Tongue (tissue), 2 donors: Measurements from ENCODE around the gene DMD. TPM values are rescaled to one million over a fixed set of nuclear protein-coding genes. Genes with fewer than 3 reads are reported as not detected.

Source experiments
- DNase-seq: peaks from one replicate; pipeline ENCODE4 v3.0.0-alpha.2; 2015
- total RNA-seq: library from RNA; depleted of rRNA; stranded (reverse); fragments of >200 nt; gene quantifications from one replicate; pipeline ENCODE4 v1.2.3, GENCODE V29; 2014

DMD gene
- total RNA-seq, 1 donor from 2014 or later = 304 TPM

DNA sequence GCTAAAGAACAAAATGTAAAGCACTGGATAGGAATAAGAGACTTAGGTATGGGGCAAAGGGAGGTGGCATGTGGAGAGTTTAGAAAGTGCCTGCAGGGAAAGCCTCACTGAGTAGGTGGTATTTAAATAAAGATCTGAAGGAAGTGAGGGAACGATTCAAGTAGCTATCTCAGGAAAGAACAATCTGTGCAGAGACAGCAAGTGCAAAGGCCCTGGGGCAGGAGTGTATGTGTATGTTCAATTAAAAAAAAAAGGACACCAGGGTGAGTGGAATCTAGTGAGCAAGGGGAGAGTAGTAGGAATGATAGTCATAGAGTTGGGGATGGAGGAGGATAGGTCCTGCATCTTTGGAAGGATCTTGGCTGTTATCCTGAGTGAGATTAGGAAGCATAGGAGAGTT, 1359.6 kb downstream of the DMD start:
- no peak for DNase-seq

DNA sequence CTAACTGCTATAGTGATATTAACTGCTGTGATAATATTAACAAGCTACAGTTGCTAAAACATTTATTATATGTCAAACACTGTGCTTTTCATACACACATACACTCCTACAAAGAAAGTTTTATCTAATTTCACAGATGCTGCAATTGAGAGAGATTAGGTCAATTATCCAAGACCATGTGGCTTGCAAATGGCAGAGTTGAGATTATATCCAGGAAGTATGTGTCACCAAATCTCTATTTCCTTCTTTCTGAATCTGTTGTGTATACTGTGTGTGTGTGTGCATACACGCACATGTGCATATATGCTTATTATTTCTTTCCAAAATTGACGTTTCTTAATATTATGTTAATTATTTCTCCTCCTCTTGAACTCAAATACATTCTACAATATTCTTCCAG, 1363.6 kb downstream of the DMD start:
- DNase-seq = no peak

DNA sequence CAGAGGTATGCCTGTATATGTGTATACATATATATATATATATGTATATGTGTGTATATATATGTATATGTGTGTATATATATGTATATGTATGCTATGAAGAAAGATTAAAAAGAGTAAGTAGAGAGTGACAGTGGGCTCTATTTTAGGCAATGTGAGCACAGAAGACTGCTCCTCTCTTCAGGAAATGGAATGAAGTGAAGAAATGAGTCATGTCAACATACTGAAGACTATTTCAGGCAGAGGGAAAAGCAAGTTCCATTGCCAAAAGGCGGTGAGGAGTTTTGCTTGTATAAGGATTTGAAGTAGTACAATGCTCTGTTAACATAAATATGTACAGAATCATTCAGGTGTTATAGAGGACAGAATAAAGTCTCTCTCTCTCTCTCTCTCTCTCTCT, 1366.3 kb downstream of the DMD start:
- DNase-seq = no peak

DNA sequence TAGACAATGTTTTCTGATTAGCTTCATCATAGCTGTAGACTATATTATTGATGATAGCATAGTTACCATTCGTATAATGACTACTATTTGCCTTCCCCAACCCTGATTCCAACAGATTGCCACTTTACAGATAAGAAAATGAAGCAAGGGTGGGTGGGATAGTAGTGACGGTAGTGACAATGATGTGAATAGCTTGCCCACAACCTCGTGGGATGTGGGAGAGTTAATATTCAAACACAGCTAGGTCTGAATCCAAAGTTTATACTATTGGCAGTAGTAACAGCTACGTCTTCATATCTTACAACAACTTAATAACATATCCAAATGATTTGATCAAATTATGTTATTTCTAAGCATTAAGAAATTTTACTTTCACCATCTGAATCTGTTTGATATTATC, 1372.7 kb downstream of the DMD start:
- no peak for DNase-seq

DNA sequence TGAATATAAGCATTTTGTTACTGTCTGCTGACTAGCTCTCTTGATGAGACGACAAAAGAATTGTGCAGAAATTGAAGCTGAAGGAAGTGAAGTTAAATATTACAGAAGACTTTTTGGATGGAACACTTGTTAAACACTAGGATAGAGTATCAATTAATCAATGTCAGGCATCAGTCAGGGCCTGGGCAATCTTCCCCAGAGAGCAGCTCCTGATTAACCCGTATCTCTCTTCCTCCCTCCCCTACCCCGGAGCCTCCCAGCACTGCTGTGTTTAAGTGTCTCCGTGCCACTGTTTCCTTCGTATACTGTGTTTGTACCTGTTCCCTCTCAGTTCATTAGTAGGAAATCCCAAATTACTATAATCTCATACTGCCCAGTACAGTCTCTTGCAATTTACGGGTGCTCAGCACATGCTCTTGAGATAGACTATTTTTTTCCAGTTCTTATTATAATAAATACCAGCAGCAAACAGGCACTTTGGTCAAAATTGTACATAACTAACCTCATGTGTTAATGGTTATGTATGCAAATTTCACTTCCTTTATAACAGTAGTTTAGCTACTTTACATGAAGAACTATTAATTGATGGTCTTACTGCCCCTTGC, 1373.8 kb downstream of the DMD start:
- DNase-seq = no peak

DNA sequence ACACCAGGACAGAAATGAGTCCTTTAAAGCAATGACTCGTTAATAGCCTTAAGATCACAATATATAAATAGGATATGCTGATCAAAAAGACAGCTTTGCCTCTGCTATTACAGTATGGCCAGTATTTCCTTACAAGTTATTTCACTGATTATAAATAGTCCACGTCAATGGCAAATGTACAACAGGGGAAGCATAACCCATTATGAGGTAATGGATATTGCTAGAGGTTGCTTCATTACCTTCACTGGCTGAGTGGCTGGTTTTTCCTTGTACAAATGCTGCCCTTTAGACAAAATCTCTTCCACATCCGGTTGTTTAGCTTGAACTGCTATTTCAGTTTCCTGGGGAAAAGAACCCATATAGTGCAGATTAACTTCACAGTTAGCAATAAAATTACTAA, 1374.9 kb downstream of the DMD start:
- DNase-seq = no peak

- no peak for DNase-seq
Measured at GRCh38 chrX:31832263-31832662, 1379.1 kb downstream of the DMD start.

DNA sequence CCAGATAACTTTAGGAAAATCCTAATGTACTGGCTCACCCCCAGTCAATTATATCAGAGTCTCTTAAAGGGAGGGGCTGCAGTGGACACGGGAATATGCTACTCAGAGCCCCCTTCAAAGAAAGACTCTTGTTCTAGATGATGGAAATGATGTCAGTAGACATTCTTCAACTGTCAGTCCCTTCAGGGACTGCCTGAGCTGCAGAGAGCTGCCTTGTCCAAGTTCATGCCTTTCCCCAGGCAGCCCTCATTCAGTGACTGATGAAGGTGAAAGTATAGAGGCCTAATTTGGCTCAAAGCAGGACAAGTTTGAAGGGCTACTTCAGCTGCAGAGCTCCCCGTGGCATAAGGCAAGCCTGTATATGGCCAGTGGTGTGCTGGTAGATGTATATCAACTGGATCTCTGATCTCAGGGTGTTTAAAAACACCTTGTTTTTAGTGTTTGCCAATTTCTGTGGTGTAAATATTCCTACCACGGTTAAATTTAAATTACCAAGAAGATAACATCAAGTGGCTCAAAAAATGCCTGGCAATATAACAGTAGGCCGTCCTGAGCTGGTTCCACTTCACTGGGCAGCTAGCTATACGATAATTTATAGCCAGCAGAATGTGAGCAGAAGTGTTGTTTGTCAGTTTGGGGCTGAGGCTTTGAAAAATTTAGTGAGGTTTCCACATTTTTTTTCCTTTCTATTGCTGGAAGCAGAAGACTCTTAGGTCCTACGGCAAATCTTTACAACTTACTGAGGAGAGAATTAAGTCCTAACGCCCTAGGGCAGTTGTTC, 1390.7 kb downstream of the DMD start:
- DNase-seq = no peak

DNA sequence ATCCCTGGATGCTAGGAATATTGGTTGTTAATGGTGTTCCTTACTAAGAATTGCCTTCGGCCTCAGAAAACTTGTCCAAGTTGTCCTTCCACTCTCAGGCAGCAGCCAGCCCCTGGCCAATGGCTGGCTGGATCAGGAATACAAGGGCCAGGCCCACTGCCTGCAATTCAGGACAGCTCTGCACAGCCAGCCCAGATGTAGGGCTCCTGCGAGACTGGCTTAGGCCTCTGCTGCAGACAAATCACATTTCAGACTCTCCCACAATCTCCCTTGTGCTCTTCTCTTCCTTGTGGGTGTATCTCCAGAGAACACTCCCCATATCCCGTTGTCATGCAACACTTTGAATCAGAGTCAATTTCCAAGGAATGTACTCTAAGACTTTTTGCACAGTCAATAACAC, 1391.9 kb downstream of the DMD start:
- no peak for DNase-seq

DNA sequence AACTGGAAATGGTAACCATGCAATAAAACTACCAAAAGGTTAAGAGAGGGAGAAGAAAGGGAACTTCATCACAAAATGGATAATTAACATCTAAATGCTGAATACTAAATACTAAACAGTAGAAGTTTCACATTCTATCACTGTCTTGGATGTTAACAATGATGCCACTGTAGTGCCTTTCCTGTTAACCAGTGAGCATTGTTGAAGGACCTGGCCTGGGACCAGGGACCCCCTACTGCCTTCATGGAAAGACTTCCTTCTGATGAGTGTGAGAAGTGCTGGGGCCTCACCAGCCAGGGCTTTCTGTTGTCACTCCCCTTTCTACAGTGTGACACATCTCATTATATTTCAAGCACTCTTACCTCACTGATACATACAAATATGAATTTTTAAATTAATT, 1400.2 kb downstream of the DMD start:
- no peak for DNase-seq

DNA sequence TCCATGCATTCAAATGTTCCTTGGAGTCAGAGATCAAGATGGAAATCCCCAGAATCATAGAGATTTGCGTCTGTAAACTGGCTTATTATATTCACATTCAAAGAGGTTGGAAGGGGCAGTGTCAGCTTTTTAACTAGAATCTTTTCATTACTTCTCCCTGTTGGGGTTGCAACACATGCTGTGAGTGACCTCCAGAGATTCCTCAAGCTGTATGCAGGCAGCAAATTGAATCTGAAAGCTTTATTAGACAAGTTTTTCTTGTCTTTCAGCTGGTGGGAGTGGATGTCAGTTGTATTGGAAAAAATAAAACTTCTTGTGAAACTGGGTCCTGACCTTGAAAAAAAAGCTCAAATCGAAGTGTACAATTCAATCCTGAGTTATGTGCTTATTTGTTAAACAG, 1403.0 kb downstream of the DMD start:
- DNase-seq = peak; percentile 3

GRCh38 chrX:31807165-31807564, 1404.2 kb downstream of the DMD start:
- DNase-seq = no peak

DNA sequence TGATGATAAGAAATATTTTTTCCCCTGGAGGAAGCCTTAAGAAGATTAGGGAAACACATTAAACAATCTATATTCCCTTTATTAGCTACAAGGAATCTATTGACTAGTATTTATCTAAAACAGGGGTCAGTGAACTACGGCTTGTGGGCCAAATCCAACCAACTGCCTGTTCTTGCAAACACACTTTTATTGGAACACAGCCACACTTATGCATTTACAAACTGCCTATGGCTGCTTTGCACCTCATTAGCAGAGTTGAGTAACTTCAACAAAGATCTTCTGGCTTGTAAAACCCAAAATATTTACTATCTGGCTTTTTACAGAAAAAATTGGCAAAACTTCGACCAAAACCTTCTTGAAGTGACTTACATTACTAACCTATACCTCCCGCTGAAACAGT, 1405.6 kb downstream of the DMD start:
- no peak for DNase-seq

DNA sequence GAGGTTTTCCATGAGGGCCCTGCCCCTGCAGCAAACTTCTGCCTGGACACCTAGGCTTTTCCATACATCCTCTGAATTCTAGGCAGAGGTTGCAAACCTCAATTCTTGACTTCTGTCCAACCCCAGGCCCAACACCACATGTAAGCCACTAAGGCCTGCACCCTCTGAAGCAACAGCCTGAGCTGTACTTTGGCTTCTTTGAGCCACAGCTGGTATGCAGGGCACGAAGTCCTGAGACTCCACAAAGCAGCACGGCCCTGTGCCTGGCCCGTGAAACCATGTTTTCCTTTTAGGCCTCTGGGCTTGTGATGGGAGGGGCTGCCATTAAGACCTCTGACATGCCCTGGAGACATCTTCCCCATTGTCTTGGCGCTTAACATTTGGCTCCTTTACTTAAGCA, 1411.1 kb downstream of the DMD start:
- no peak for DNase-seq

DNA sequence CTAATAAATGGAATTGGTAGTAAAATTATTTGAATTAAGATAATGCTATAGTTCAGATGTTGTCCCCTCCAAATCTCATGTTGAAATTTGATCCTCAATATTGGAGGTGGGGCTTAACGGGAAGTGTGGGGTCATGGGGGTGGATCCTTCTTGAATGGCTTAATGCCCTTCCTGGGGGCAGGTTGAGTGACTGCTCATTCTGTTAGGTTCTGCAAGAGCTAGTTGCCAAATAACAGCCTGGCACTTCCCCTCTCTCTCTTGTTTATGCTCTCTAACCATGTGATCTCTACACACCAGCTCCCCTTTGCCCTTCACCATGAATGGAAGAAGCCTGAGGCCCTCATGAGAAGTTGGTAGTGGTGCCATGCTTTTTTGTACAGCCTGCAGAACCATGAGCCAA, 1414.7 kb downstream of the DMD start:
- no peak for DNase-seq

DNA sequence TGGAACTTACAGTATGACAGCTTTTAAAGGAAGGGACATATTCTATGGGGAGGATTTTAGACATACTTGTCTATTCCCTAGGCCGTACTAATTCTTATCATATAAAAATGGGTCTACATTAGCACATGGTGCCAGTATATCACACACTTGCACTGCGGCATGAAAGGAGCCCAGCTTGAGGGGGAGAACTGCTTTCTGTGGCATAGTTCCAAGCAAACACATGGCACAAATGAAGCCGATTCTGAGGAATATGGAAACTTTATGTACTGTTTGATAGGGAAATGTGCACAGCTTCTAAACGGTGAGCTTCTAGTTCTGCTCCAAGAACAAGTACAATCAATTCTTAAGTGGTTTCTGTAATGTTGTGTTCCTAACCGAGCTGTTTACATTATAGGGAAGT, 1463.9 kb downstream of the DMD start:
- peak; percentile 9 for DNase-seq

- no peak for DNase-seq
Measured at GRCh38 chrX:31743004-31743403, 1468.3 kb downstream of the DMD start.

DNA sequence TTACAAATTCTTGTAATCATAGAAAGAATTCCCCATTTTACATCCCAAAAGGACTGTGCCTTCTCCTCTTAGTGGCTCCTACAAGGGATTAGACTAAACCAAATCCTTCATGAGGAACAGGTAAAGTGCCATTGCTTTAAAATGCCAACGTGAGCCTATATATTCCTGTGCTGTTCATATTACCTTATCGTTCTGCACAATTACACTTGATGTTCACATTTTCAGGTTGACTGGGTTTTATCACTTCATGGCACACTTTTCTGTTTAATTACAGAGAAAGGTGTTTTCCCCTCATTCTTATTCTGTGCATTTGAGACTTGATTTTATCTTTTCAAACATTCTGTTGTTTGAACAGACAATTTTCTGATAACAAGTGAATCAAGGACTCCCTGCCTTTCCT, 1493.9 kb downstream of the DMD start:
- DNase-seq = no peak

- DNase-seq = no peak
Measured at GRCh38 chrX:31715675-31716074, 1495.7 kb downstream of the DMD start.

GRCh38 chrX:31714797-31715196, 1496.6 kb downstream of the DMD start:
- no peak for DNase-seq

GRCh38 chrX:31713120-31713519, 1498.2 kb downstream of the DMD start:
- no peak for DNase-seq

DNA sequence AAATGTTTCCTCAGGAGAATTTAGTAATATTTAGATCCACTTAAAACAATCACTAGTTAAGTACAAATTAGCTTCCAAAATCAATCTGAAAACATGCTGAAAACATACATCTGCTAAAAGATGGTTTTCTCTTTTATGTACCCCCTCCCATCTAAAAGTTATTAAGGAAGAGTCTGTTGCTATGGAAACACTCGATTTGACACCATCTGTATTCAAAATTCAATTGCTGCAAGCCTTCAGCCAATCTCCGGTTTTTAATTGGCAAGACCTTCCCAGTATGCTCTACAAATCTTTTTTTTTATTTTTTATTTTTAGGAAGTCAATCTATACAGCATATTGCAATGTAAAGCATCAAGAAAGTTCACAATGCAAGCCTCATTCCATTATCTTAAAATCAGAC, 1500.2 kb downstream of the DMD start:
- DNase-seq = no peak

- DNase-seq = no peak
Measured at GRCh38 chrX:31708116-31708515, 1503.2 kb downstream of the DMD start.

GRCh38 chrX:31706466-31706865, 1504.9 kb downstream of the DMD start:
- peak; percentile 26 for DNase-seq
